GM19372 (cell line): ENCODE data around the gene CDR2.
"Not testable (repeated sequence)": the region's sequence is repeated elsewhere in the genome, so short reads cannot be mapped to it uniquely, and the experiment has no call there.

Experiments used
- ATAC-seq: cut with Tn5 transposase; IDR thresholded peaks from one replicate; pipeline ENCODE4 v1.9.1; 2021; ENCODE audit warnings: mild to moderate bottlenecking, low read depth, moderate library complexity; ENCODE audit not compliant: unreplicated experiment

Gene CDR2

DNA sequence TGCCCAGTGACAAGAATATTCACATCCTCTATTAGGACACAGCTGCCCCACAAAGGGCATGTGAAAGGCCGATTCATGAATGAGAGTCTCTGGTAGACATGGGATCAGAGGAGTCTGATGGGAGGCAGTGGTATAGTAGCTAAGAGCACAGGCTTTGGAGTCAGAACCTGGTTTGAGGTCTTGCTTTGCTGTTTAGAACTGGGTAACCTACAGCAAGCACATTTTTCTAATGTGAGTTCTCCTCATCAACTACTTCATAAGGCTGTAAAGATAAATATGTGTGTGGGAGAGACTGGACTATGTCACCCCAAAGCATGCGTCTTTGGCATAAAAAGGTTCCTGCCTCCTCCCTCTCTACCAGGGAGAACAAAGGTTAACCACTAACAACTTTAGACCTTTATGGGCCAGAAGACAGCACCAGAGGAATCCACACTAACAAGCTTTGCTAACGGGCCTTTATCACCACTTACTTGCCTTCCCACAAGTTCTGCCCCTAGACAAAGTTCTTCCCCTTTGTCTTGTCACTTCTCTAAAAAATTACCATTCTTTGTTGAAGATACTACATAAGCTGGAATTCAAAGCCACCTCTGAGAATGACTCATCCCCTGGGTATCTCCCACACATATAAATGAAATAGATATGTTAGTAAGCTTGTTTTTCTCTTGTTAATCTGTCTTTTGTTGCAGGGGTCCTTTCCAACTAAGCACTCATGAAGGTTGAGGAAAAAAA lies 21.1 kb downstream of the CDR2 start:
- ATAC-seq: no peak

DNA sequence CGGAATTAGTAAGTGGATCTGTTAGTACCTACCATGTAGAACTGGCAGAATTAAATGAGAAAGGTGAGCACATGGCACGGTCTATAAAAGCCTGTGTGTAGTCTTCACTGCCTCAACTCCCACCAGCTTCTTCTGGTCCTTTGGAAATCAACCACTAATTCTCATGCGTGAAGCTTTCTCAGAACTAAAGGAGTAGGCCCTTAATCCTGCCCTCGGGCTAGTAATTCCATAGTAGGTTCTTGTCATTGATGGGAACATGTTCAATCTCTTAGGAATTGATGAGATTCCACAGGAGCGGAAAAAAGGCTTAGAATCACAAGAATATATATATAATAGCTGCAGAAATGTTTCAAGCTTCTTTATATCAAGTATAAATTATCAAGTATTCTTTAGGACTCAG lies 21.7 kb downstream of the CDR2 start:
- no peak for ATAC-seq

DNA sequence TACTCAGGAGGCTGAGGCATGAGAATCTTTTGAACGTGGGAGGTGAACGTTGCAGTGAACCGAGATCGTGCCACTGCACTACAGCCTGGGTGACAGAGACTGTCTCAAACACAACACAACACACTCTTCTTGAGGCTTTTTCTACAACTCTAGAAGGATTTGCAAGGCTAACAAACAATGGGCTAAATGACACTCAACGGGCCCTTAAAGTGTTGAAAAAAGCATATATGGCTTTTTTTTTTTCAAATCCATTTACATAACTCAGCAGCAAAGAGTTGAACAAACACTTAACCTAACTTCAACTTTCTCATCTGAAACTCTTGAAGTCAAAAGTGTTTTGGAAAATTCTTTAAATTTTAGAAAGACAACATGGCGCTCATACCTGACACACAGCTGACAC lies 22.3 kb downstream of the CDR2 start:
- ATAC-seq: no peak

DNA sequence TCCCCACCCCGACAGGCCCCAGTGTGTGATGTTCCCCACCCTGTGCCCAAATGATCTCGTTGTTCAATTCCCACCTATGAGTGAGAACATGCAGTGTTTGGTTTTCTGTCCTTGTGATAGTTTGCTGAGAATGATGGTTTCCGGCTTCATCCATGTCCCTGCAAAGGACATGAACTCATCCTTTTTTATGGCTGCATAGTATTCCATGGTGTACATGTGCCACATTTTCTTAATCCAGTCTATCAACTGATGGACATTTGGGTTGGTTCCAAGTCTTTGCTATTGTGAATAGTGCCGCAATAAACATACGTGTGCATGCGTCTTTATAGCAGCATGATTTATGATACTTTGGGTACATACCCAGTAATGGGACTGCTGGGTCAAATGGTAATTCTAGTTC lies 23.4 kb downstream of the CDR2 start:
- not testable (repeated sequence) for ATAC-seq

- ATAC-seq: no peak
These were observed 26.1 kb downstream of the CDR2 start for GRCh38 chr16:22348291-22348690.

- no peak for ATAC-seq
These were observed 27.2 kb downstream of the CDR2 start for GRCh38 chr16:22347100-22347820.

DNA sequence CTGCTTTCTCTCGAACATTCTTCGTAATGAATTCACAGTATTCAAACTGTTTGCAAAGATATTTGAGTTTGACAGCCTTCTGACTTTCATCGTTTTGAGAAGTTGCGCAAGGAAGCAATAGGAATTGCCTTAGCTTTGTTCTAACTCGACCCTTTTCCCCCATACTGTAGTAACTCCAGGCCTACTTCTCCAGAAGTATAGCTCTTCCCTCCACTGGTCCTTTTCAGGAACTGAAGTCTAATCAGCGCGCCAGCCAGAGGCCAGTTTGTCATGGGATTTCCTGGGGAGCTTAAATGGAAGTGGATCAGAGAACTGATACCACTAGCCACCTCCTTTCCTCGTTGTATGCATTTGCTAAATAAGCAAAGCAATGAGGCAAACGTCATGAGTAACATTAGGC lies 27.9 kb downstream of the CDR2 start:
- ATAC-seq: no peak

DNA sequence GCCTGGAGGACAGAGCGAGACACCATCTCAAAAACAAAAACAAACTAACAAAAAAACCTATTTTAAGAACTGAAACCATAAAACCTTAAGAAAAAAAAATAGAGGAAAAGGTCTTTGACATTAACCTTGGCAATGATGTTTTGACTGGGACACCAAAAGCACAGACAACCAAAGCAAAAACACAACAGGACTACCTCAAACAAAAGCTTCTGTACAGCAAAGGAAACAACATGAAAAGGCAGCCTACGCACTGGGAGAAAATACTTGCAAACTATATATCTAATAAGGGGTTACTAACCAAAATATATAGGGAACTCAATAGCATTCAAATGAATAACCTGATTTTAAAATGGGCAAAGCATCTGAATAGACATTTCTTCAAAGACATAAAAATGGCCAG lies 32.3 kb downstream of the CDR2 start:
- no peak for ATAC-seq

DNA sequence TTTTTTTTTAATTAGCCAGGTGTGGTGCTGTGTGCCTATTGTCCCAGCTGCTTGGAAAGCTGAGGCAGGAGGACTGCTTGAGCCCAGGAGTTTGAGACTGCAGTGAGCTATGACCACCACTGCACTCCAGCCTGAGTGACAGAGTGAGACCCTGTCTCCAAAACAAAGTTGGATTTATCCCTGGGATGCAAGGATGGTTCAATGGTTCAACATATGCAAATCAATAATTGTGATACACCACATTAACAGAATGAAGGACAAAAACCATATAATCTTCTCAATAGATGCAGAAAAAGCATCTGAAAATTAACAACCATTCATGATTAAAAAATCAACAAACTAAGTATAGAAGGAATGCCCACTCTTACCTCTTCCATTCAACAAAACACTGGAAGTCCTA lies 33.5 kb downstream of the CDR2 start:
- no peak for ATAC-seq

GRCh38 chr16:22337849-22338635 lies 36.4 kb downstream of the CDR2 start:
- no peak for ATAC-seq

DNA sequence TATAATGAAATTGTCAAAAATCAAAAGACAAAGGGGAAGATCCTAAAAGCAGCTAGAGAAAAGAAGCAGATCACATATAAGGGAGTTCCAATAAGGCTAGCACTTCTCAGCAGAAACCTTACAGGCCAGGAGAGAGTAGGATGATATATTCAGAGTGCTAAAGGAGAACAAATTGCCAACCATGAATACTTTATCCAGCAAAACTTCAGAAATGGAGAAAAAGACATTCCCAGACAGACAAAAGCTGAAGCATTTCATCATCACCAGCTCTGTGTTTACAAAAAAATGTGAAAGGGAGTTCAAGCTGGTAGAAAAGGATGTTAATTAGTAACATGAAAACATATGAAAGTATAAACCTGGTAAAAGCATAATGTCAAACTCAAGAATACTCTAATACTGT lies 37.4 kb downstream of the CDR2 start:
- no peak for ATAC-seq

- no peak for ATAC-seq
These were observed 37.8 kb downstream of the CDR2 start for GRCh38 chr16:22336581-22336980.

DNA sequence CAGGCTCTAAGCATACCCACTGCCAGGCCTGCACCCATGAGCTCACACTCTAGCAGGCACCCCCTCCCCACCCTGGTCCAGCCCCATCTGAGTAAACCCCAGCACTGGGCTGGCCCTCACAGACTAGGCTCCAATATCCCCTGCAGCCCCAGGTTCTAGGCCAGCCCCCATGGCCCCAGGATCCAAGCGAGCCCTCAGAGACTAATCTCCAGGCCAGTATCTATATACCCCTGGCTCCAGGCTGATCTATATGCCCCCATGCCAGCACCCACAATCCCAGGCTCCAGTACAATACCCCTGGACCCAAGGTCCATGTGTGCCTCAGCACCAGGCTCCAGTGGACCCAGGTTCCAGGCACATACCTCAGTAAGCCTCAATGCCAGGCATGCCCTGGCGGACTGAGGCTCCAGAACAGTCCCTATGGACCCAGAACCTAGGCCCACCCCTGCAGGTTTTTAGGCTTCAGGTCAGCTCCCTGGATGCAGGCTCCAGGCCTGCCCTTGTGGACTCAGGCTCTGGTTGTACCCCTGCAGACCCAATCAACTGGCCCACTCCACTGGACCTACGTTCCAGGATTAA lies 38.7 kb downstream of the CDR2 start:
- no peak for ATAC-seq

- ATAC-seq: no peak
These were observed 40.9 kb downstream of the CDR2 start for GRCh38 chr16:22333457-22333994.

DNA sequence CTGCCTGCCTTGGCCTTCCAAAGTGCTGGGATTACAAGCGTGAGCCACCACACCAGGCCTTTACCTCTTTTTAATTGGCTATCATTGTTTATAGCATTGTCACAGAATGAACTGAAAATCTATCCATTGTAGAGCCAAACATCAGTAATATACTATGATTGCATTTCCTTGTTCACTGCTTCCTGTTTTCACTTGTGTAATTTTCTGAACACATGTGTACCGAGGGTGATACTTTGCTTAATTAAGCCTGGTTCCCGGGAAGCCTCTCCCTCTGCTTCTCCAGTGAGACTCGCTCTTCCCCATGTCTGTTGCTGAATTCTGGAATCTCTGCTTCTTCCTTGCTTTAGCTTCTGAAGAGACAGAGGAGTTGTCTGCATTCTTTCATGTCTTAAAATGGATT lies 44.1 kb downstream of the CDR2 start:
- no peak for ATAC-seq

DNA sequence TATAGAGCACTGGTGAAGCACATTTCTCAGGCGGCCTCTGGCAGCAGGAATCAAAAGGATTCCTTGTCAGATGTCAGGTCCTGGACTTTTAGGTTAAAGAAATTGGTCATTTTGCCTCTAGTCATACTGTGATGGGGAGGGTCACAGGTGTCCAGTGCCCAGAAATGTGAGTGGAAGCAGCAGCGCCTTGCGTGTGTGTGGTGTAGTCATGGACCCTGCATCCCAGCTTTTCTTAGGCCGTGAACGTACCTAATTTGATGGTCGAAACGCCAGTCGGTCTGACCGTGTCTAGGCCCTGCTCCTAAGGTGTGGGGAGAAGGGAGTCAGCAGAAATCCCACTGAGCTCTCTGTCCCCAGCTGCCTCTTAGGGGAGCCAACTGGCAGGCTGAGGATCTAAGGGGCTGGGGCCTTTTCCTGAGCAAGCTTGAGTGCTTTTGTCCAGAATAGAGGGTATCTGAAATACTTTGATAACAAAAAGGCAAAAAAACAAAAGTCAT lies 45.2 kb downstream of the CDR2 start:
- ATAC-seq: no peak

GRCh38 chr16:22328081-22328725 lies 46.2 kb downstream of the CDR2 start:
- ATAC-seq: no peak

- no peak for ATAC-seq
These were observed 47.0 kb downstream of the CDR2 start for GRCh38 chr16:22327446-22327775.

GRCh38 chr16:22326771-22327445 lies 47.5 kb downstream of the CDR2 start:
- no peak for ATAC-seq

- no peak for ATAC-seq
These were observed 48.1 kb downstream of the CDR2 start for GRCh38 chr16:22326369-22326652.
